ENCODE data around the gene CNMD. TPM values are rescaled to one million over a fixed set of nuclear protein-coding genes. Genes with fewer than 3 reads are reported as not detected.

The CNMD gene
- total and polyA plus RNA-seq, 2 of the 4 experiments (the other 2 are of a cell fraction): not detected

- TF ChIP-seq CEBPB (IDR thresholded peaks at IDR 0.05; ENCODE audit: low read depth, low read length): no peak
- TF ChIP-seq MAFK (IDR thresholded peaks at IDR 0.05; ENCODE audit: low read depth, low read length): no peak
- TF ChIP-seq RCOR1 (IDR thresholded peaks at IDR 0.05; ENCODE audit: insufficient replicate concordance, low read length): no peak
- no peak for TF ChIP-seq CHD1 (IDR thresholded peaks at IDR 0.05; ENCODE audit: low read depth, low read length)
Measured at GRCh38 chr13:52779103-52779502, 39.5 kb upstream of the CNMD start (continued).

GRCh38 chr13:52776726-52777125 lies 37.1 kb upstream of the CNMD start:
- intact Hi-C loops (cut with micrococcal nuclease): no loop called here

More at GRCh38 chr13:52776726-52777125, 37.1 kb upstream of the CNMD start:
- H3K4me2 ChIP-seq (ENCODE audit: low read depth, low read length): no peak overlapping the region
- ChIA-PET CTCF (no interaction called here), POLR2A (ENCODE audit: unreplicated experiment) (no interaction called here)
- no peak overlapping the region for H2BK5ac ChIP-seq (ENCODE audit: low read depth, low read length, poor library complexity, severe bottlenecking)
- in situ Hi-C loops (cut with MboI; ENCODE audit: low sequenced_read_pairs) (no loop called here), dilution Hi-C loops (cut with HindIII; ENCODE audit: low sequenced_read_pairs, unreplicated experiment) (no loop called here)
- no peak overlapping the region for H2BK20ac ChIP-seq (ENCODE audit: low read depth, low read length)
- H3K9me1 ChIP-seq (ENCODE audit: insufficient read depth, low read length): no peaks in the 10 kb centered on the region
- no peak overlapping the region for H2BK15ac ChIP-seq (ENCODE audit: low read depth, low read length)
- no peaks in the 10 kb centered on the region for H3K79me1 ChIP-seq (ENCODE audit: low read depth in 1 of 2, low read length in 2 of 2)
- no TSS peak for BruUV-seq (replicated peaks)
- H2BK120ac ChIP-seq (ENCODE audit: low read depth, low read length): no peak overlapping the region
- ATAC-seq (ENCODE audit: low read depth) (no peak), DNase-seq (no peak)
- H3K27ac ChIP-seq (ENCODE audit: insufficient read depth, low read length): no peak overlapping the region
- H3K4me3 ChIP-seq (ENCODE audit: insufficient read depth, low read depth, low read length): no peak overlapping the region
- no peak overlapping the region for H2AK9ac ChIP-seq (replicated peaks; ENCODE audit: low read depth, low read length, poor library complexity)
- no peak overlapping the region for H4K91ac ChIP-seq (ENCODE audit: insufficient read depth, low read depth, low read length)
- H2AK5ac ChIP-seq (ENCODE audit: low read depth, low read length): no peak overlapping the region
- H3K9me3 ChIP-seq (ENCODE audit: control insufficient read depth, insufficient read depth, low read length): no peaks in the 10 kb centered on the region
- no peak overlapping the region for H3K14ac ChIP-seq (replicated peaks; ENCODE audit: low read depth, low read length)
- H2AFZ ChIP-seq (replicated peaks; ENCODE audit: low read length, poor library complexity): no peak overlapping the region
- H3K18ac ChIP-seq (ENCODE audit: low read depth, low read length): no peak overlapping the region
- WGBS, 2 experiments (ENCODE audit: extremely low coverage in 2 of 2, insufficient read length in 1 of 2): no CpG with 5 or more reads among the region's 3 CpGs
- H3K4me1 ChIP-seq (ENCODE audit: control insufficient read depth, insufficient read depth, low read length): no peaks in the 10 kb centered on the region
- H4K5ac ChIP-seq (ENCODE audit: low read depth, low read length): no peak overlapping the region
- no peak overlapping the region for H3K23ac ChIP-seq (ENCODE audit: low read depth, low read length)
- H4K20me1 ChIP-seq (ENCODE audit: insufficient read depth, low read length): no peaks in the 10 kb centered on the region
- H3K36me3 ChIP-seq (ENCODE audit: control insufficient read depth, insufficient read depth, low read length): no peaks in the 10 kb centered on the region
- no peak overlapping the region for H3K4ac ChIP-seq (ENCODE audit: low read depth, low read length)
- H3K56ac ChIP-seq (ENCODE audit: extremely low read depth, insufficient read depth, low read length): no peak overlapping the region
- TF ChIP-seq RFX5 (IDR thresholded peaks at IDR 0.05; ENCODE audit: low read depth, low read length) (no peak), CHD1 (IDR thresholded peaks at IDR 0.05; ENCODE audit: low read depth, low read length) (no peak), SMC3 (IDR thresholded peaks at IDR 0.05; ENCODE audit: low read depth, low read length) (no peak), MAZ (IDR thresholded peaks at IDR 0.05; ENCODE audit: borderline replicate concordance, low read depth, low read length) (no peak), RCOR1 (IDR thresholded peaks at IDR 0.05; ENCODE audit: insufficient replicate concordance, low read length) (no peak), POLR2A (IDR thresholded peaks at IDR 0.05; ENCODE audit: low read depth, low read length) (no peak), MAFK (IDR thresholded peaks at IDR 0.05; ENCODE audit: low read depth, low read length) (no peak), ELK1 (IDR thresholded peaks at IDR 0.05; ENCODE audit: borderline replicate concordance, low read depth, low read length) (no peak), CEBPB (IDR thresholded peaks at IDR 0.05; ENCODE audit: low read depth, low read length) (no peak), USF2 (IDR thresholded peaks at IDR 0.05; ENCODE audit: low read depth, low read length) (no peak), BHLHE40 (IDR thresholded peaks at IDR 0.05; ENCODE audit: low read depth, low read length) (no peak)
- no peak overlapping the region for H4K8ac ChIP-seq (ENCODE audit: low read depth in 2 of 2, low read length in 2 of 2)
- H3K9ac ChIP-seq (ENCODE audit: low read depth, low read length): no peak overlapping the region
- H3K27me3 ChIP-seq (ENCODE audit: control insufficient read depth, insufficient read depth, low read length): no peaks in the 10 kb centered on the region
